Neural progenitor cell (in vitro differentiated cells): ENCODE measurements around the gene GPR161. TPM values are rescaled to one million over a fixed set of nuclear protein-coding genes. Genes with fewer than 3 reads are reported as not detected.
A peak's percentile ranks its signal among the peaks of the same experiment; 100 is the strongest.

Source experiments
- DNase-seq: peaks from one replicate; pipeline ENCODE4 v3.0.0-alpha.2; 2016; ENCODE audit warnings: low spot score
- H2AFZ ChIP-seq: fragments of 200-600 bp; sonication (generic); replicated peaks from 2 replicates; pipeline ENCODE4 v1.6.1; 2016; ENCODE audit warnings: antibody characterized with exemption
- H3F3A ChIP-seq: fragments of 200-600 bp; sonication (generic); 2 replicates; pipeline ENCODE4 v1.6.1; 2016; ENCODE audit warnings: antibody characterized with exemption, low read depth
- H3K27ac ChIP-seq: fragments of 200-600 bp; sonication (generic); 2 replicates; pipeline ENCODE4 v1.5.1; 2016; ENCODE audit warnings: mild to moderate bottlenecking
- H3K27me3 ChIP-seq: fragments of 200-600 bp; sonication (generic); 2 replicates; pipeline ENCODE4 v1.6.1; 2016; ENCODE audit warnings: mild to moderate bottlenecking, moderate library complexity
- H3K36me3 ChIP-seq: fragments of 200-600 bp; sonication (generic); 2 replicates; pipeline ENCODE4 v1.5.1; 2016
- H3K4me1 ChIP-seq: fragments of 200-600 bp; sonication (generic); 2 replicates; pipeline ENCODE4 v1.6.1; 2016; ENCODE audit warnings: mixed run types
- H3K4me2 ChIP-seq: fragments of 200-600 bp; sonication (generic); 2 replicates; pipeline ENCODE4 v1.6.1; 2016
- H3K4me3 ChIP-seq: fragments of 200-600 bp; sonication (generic); 2 replicates; pipeline ENCODE4 v1.5.1; 2016
- H3K79me2 ChIP-seq: fragments of 200-600 bp; sonication (generic); 2 replicates; pipeline ENCODE4 v1.6.1; 2016; ENCODE audit warnings: low read depth
- H3K9ac ChIP-seq: fragments of 200-600 bp; sonication (generic); 2 replicates; pipeline ENCODE4 v1.6.1; 2016
- H3K9me3 ChIP-seq: fragments of 200-600 bp; sonication (generic); 2 replicates; pipeline ENCODE4 v1.5.1; 2016; ENCODE audit warnings: low read depth
- H4K20me1 ChIP-seq: fragments of 200-600 bp; sonication (generic); 2 replicates; pipeline ENCODE4 v1.6.1; 2016; ENCODE audit warnings: low read depth
- H3K27ac Mint-ChIP-seq: 3 replicates; pipeline ENCODE4 v1.8.0; 2021; ENCODE audit warnings: mixed read lengths
- H3K27me3 Mint-ChIP-seq: 2 replicates; pipeline ENCODE4 v1.8.0; 2022; ENCODE audit warnings: low read depth, mild to moderate bottlenecking, inconsistent platforms, moderate library complexity, mixed read lengths; ENCODE audit not compliant: insufficient read depth
- H3K36me3 Mint-ChIP-seq: 3 replicates; pipeline ENCODE4 v1.8.0; 2021; ENCODE audit warnings: mixed read lengths
- H3K4me1 Mint-ChIP-seq: 3 replicates; pipeline ENCODE4 v1.8.0; 2021; ENCODE audit warnings: mixed read lengths
- H3K4me3 Mint-ChIP-seq: 3 replicates; pipeline ENCODE4 v1.8.0; 2021; ENCODE audit warnings: mild to moderate bottlenecking, moderate library complexity, mixed read lengths
- H3K9me3 Mint-ChIP-seq: 3 replicates; pipeline ENCODE4 v1.8.0; 2020; ENCODE audit warnings: mixed read lengths
- CTCF ChIP-seq: fragments of 200-600 bp; sonication (generic); IDR thresholded peaks from 2 replicates; pipeline ENCODE4 v1.5.1; 2017; ENCODE audit warnings: antibody characterized with exemption, mild to moderate bottlenecking
- EZH2 ChIP-seq: fragments of 200-600 bp; sonication (generic); IDR thresholded peaks from 2 replicates; pipeline ENCODE4 v1.6.1; 2017; ENCODE audit warnings: antibody characterized with exemption, mild to moderate bottlenecking, moderate library complexity
- EZH2phosphoT487 ChIP-seq: fragments of 200-600 bp; sonication (generic); IDR thresholded peaks from 2 replicates; pipeline ENCODE4 v1.6.1; 2017; ENCODE audit warnings: antibody characterized with exemption
- total RNA-seq: library from RNA; depleted of rRNA; stranded (reverse); fragments of >200 nt; gene quantifications from 2 replicates; pipeline ENCODE4 v1.2.3, GENCODE V29; 2015; ENCODE audit warnings: low replicate concordance

Gene GPR161
- total RNA-seq, 1 donor from 2014 or later = 21.1 TPM

GRCh38 chr1:168090395-168090794, 46.3 kb downstream of the GPR161 start:
- no peak overlapping the region for H3K4me3 ChIP-seq
- Mint-ChIP-seq H3K4me1 (peaks cover 17% of the 10 kb centered on the region), H3K4me3 (no peak overlapping the region), H3K27ac (peak overlapping the region; percentile 1), H3K27me3 (peaks cover 3% of the 10 kb centered on the region), H3K9me3 (no peaks in the 10 kb centered on the region), H3K36me3 (peaks cover 42% of the 10 kb centered on the region)
- no peaks in the 10 kb centered on the region for H3K79me2 ChIP-seq
- DNase-seq = no peak
- no peak overlapping the region for H2AFZ ChIP-seq
- H3K27me3 ChIP-seq = no peaks in the 10 kb centered on the region
- H3K9ac ChIP-seq = no peak overlapping the region
- H3K4me2 ChIP-seq = no peak overlapping the region
- H4K20me1 ChIP-seq = peaks cover 27% of the 10 kb centered on the region
- no peak for TF ChIP-seq CTCF
- H3K27ac ChIP-seq = no peak overlapping the region
- peaks cover 1% of the 10 kb centered on the region for H3F3A ChIP-seq
- H3K9me3 ChIP-seq = no peaks in the 10 kb centered on the region
- H3K36me3 ChIP-seq = no peaks in the 10 kb centered on the region
- peaks cover 15% of the 10 kb centered on the region for H3K4me1 ChIP-seq

GRCh38 chr1:168089979-168090337, 46.8 kb downstream of the GPR161 start:
- Mint-ChIP-seq H3K27ac (no peak overlapping the region), H3K36me3 (peaks cover 37% of the 10 kb centered on the region), H3K9me3 (no peaks in the 10 kb centered on the region), H3K4me3 (no peak overlapping the region), H3K27me3 (peaks cover 2% of the 10 kb centered on the region), H3K4me1 (peaks cover 17% of the 10 kb centered on the region)
- no peaks in the 10 kb centered on the region for H3K9me3 ChIP-seq
- H3K9ac ChIP-seq = no peak overlapping the region
- no peaks in the 10 kb centered on the region for H3K27me3 ChIP-seq
- DNase-seq = no peak
- H3K4me3 ChIP-seq = no peak overlapping the region
- H3K4me1 ChIP-seq = peaks cover 15% of the 10 kb centered on the region
- TF ChIP-seq CTCF (no peak), EZH2 (no peak), EZH2phosphoT487 (no peak)
- no peak overlapping the region for H3K27ac ChIP-seq
- H3K79me2 ChIP-seq = no peaks in the 10 kb centered on the region
- peaks cover 27% of the 10 kb centered on the region for H4K20me1 ChIP-seq
- no peak overlapping the region for H2AFZ ChIP-seq
- no peaks in the 10 kb centered on the region for H3K36me3 ChIP-seq
- H3F3A ChIP-seq = peaks cover 4% of the 10 kb centered on the region
- no peak overlapping the region for H3K4me2 ChIP-seq

GRCh38 chr1:168089326-168089978, 47.3 kb downstream of the GPR161 start:
- H3K27ac ChIP-seq = no peak overlapping the region
- H3K27ac Mint-ChIP-seq = peak overlapping the region; percentile 81
- no peak overlapping the region for H3K4me3 ChIP-seq
- H4K20me1 ChIP-seq = peaks cover 24% of the 10 kb centered on the region
- H2AFZ ChIP-seq = no peak overlapping the region
- H3K9me3 Mint-ChIP-seq = no peaks in the 10 kb centered on the region
- TF ChIP-seq EZH2phosphoT487 = no peak
- TF ChIP-seq CTCF = no peak
- no peak for TF ChIP-seq EZH2
- H3K4me1 ChIP-seq = peaks cover 15% of the 10 kb centered on the region
- H3K36me3 Mint-ChIP-seq = peaks cover 32% of the 10 kb centered on the region
- no peaks in the 10 kb centered on the region for H3K79me2 ChIP-seq
- no peaks in the 10 kb centered on the region for H3K36me3 ChIP-seq
- H3K27me3 Mint-ChIP-seq = peaks cover 5% of the 10 kb centered on the region
- no peak overlapping the region for H3K4me3 Mint-ChIP-seq
- H3K4me2 ChIP-seq = no peak overlapping the region
- no peak overlapping the region for H3K9ac ChIP-seq
- no peak for DNase-seq
- H3K27me3 ChIP-seq = no peaks in the 10 kb centered on the region
- peaks cover 17% of the 10 kb centered on the region for H3K4me1 Mint-ChIP-seq
- peaks cover 4% of the 10 kb centered on the region for H3F3A ChIP-seq
- no peaks in the 10 kb centered on the region for H3K9me3 ChIP-seq
